NCI-H2029 (cell line): ENCODE measurements around the gene RASGRP2.

Experiments
- DNase-seq: peaks from one replicate; lab custom pipeline; 2025; lab: John Stamatoyannopoulos, UW

RASGRP2 gene

GRCh38 chr11:64694821-64695365 lies 49.0 kb downstream of the RASGRP2 start:
- DNase-seq: peak; percentile 11

GRCh38 chr11:64694026-64694755 lies 49.8 kb downstream of the RASGRP2 start:
- no peak for DNase-seq

GRCh38 chr11:64692764-64693331 lies 51.1 kb downstream of the RASGRP2 start:
- DNase-seq: no peak

- DNase-seq: no peak
Observed at GRCh38 chr11:64691543-64691942, 52.4 kb downstream of the RASGRP2 start.

GRCh38 chr11:64690235-64690634 lies 53.7 kb downstream of the RASGRP2 start:
- DNase-seq: no peak

- peak; percentile 65 for DNase-seq
Observed at GRCh38 chr11:64688534-64688982, 55.4 kb downstream of the RASGRP2 start.

- no peak for DNase-seq
Observed at GRCh38 chr11:64687643-64688533, 56.1 kb downstream of the RASGRP2 start.

GRCh38 chr11:64687204-64687603 lies 56.7 kb downstream of the RASGRP2 start:
- DNase-seq: no peak

- no peak for DNase-seq
Observed at GRCh38 chr11:64686466-64687170, 57.3 kb downstream of the RASGRP2 start.

- DNase-seq: no peak
Observed at GRCh38 chr11:64685536-64685935, 58.4 kb downstream of the RASGRP2 start.

- no peak for DNase-seq
Observed at GRCh38 chr11:64684357-64684756, 59.6 kb downstream of the RASGRP2 start.

GRCh38 chr11:64681171-64681570 lies 62.8 kb downstream of the RASGRP2 start:
- DNase-seq: no peak

- no peak for DNase-seq
Observed at GRCh38 chr11:64679846-64680245, 64.1 kb downstream of the RASGRP2 start.

GRCh38 chr11:64677441-64678023 lies 66.4 kb downstream of the RASGRP2 start:
- DNase-seq: no peak
